Measurements from ENCODE around the gene TNFSF12.

DNA sequence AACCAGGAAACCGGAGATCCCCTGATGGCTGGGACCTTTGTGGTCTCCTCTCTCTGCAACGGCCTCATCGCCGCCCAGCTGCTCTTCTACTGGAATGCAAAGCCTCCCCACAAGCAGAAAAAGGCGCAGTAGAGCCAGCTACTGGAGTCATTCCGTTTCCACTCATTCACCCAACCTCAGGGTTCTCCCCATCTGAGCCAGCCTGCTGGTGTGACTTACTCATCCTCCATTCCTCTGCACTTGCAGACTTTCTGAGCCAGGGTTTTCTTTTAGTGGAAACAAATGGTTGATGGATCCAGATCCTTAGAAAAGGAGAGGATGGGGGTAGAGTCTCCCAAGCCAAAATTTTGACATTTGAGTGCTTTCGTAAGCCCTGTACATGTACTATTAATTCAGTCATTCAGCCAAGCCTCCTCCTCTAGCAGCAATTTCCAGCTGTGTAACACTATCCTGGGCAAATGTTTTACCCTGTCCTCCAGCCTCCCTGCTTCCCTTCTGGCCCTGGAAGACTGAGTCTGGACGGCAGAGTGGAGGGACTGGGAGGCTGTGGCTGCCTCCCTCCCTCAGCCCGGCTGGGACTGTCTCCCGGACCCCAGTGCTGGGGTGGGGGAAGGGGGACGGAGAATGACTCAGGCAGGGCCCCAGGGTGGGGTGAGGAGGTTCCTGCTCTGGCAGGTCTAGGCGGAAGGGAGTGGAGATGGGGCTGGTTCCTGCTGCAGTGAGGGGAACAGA, 38.7 kb downstream of the TNFSF12 start:
- TF ChIP-seq, protein P1, sequence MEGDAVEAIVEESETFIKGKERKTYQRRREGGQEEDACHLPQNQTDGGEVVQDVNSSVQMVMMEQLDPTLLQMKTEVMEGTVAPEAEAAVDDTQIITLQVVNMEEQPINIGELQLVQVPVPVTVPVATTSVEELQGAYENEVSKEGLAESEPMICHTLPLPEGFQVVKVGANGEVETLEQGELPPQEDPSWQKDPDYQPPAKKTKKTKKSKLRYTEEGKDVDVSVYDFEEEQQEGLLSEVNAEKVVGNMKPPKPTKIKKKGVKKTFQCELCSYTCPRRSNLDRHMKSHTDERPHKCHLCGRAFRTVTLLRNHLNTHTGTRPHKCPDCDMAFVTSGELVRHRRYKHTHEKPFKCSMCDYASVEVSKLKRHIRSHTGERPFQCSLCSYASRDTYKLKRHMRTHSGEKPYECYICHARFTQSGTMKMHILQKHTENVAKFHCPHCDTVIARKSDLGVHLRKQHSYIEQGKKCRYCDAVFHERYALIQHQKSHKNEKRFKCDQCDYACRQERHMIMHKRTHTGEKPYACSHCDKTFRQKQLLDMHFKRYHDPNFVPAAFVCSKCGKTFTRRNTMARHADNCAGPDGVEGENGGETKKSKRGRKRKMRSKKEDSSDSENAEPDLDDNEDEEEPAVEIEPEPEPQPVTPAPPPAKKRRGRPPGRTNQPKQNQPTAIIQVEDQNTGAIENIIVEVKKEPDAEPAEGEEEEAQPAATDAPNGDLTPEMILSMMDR (IDR thresholded peaks at IDR 0.05; ENCODE audit: low read length): no peak
- TF ChIP-seq EZH2 (optimal IDR thresholded peaks at IDR 0.05; ENCODE audit: low read depth, low read length): no peak
